GM18499 (cell line): ENCODE results near the gene PER3.
"Not testable (repeated sequence)": the region's sequence is repeated elsewhere in the genome, so short reads cannot be mapped to it uniquely, and the experiment has no call there.

Source experiments
- ATAC-seq: cut with Tn5 transposase; IDR thresholded peaks from one replicate; pipeline ENCODE4 v1.9.1; 2021; ENCODE audit warnings: moderate number of reproducible peaks; ENCODE audit not compliant: insufficient read depth, unreplicated experiment

The PER3 gene

GRCh38 chr1:7777591-7777990 is 6.5 kb upstream of the PER3 start:
- no peak for ATAC-seq

- ATAC-seq: no peak
Measured at GRCh38 chr1:7778133-7778628, 5.9 kb upstream of the PER3 start.

GRCh38 chr1:7780976-7781375 is 3.1 kb upstream of the PER3 start:
- no peak for ATAC-seq

- ATAC-seq: no peak
Measured at GRCh38 chr1:7781501-7781900, 2.6 kb upstream of the PER3 start.

GRCh38 chr1:7781923-7782495 is 2.1 kb upstream of the PER3 start:
- ATAC-seq: no peak

- ATAC-seq: no peak
Measured at GRCh38 chr1:7783178-7783711, 846 bp upstream of the PER3 start.

- ATAC-seq: no peak
Measured at GRCh38 chr1:7784492-7785071, 491 bp downstream of the PER3 start.

GRCh38 chr1:7785108-7785507 is 1.0 kb downstream of the PER3 start:
- ATAC-seq: no peak

- no peak for ATAC-seq
Measured at GRCh38 chr1:7786795-7787194, 2.7 kb downstream of the PER3 start.

GRCh38 chr1:7789828-7790227 is 5.7 kb downstream of the PER3 start:
- no peak for ATAC-seq

GRCh38 chr1:7791027-7791426 is 6.9 kb downstream of the PER3 start:
- ATAC-seq: not testable (repeated sequence)

GRCh38 chr1:7795406-7795805 is 11.3 kb downstream of the PER3 start:
- ATAC-seq: no peak

- ATAC-seq: no peak
Measured at GRCh38 chr1:7805460-7805859, 21.4 kb downstream of the PER3 start.

GRCh38 chr1:7808253-7808844 is 24.3 kb downstream of the PER3 start:
- no peak for ATAC-seq

GRCh38 chr1:7809742-7810141 is 25.7 kb downstream of the PER3 start:
- ATAC-seq: no peak

- ATAC-seq: no peak
Measured at GRCh38 chr1:7810395-7810794, 26.3 kb downstream of the PER3 start.

- ATAC-seq: no peak
Measured at GRCh38 chr1:7811476-7811875, 27.4 kb downstream of the PER3 start.

GRCh38 chr1:7813677-7814373 is 29.7 kb downstream of the PER3 start:
- ATAC-seq: no peak

- ATAC-seq: no peak
Measured at GRCh38 chr1:7821282-7821681, 37.2 kb downstream of the PER3 start.

GRCh38 chr1:7824701-7825100 is 40.6 kb downstream of the PER3 start:
- ATAC-seq: no peak

GRCh38 chr1:7826363-7826762 is 42.3 kb downstream of the PER3 start:
- no peak for ATAC-seq
